Measurements from ENCODE around the gene SLC5A3.

- TF ChIP-seq CTCF (IDR thresholded peaks at IDR 0.05) (no peak), POLR2A (IDR thresholded peaks at IDR 0.05) (no peak)
Observed at GRCh38 chr21:34120867-34121266, 47.5 kb downstream of the SLC5A3 start.

All from heart left ventricle (tissue), 13 donors.